ENCODE results near the gene TCF20.

DNA sequence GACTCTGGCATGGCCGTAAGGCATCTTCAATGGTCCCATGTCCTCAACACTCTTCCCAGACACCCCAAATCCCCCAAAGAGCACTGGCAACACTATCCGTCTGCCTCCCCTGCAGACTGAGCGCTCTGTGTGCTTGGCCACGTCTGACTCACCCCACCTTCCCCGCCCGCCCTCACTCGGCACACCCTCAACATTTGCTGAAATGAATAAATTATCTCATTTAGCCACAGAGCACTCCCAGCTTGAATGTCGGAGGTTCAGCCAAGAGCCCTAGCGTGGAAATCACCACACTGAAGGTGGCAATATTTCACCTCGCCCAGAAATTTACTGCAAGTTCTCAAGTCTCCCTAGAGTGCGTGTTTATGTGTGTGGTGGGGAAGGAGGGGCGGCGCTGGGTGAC is 46.6 kb upstream of the TCF20 start:
- TF ChIP-seq, protein P1, sequence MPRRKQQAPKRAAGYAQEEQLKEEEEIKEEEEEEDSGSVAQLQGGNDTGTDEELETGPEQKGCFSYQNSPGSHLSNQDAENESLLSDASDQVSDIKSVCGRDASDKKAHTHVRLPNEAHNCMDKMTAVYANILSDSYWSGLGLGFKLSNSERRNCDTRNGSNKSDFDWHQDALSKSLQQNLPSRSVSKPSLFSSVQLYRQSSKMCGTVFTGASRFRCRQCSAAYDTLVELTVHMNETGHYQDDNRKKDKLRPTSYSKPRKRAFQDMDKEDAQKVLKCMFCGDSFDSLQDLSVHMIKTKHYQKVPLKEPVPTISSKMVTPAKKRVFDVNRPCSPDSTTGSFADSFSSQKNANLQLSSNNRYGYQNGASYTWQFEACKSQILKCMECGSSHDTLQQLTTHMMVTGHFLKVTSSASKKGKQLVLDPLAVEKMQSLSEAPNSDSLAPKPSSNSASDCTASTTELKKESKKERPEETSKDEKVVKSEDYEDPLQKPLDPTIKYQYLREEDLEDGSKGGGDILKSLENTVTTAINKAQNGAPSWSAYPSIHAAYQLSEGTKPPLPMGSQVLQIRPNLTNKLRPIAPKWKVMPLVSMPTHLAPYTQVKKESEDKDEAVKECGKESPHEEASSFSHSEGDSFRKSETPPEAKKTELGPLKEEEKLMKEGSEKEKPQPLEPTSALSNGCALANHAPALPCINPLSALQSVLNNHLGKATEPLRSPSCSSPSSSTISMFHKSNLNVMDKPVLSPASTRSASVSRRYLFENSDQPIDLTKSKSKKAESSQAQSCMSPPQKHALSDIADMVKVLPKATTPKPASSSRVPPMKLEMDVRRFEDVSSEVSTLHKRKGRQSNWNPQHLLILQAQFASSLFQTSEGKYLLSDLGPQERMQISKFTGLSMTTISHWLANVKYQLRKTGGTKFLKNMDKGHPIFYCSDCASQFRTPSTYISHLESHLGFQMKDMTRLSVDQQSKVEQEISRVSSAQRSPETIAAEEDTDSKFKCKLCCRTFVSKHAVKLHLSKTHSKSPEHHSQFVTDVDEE (CRISPR knock-in tag; IDR thresholded peaks at IDR 0.05) = no peak
- TF ChIP-seq GLIS3 (CRISPR knock-in tag; IDR thresholded peaks at IDR 0.05) (no peak), BACH2 (CRISPR knock-in tag; IDR thresholded peaks at IDR 0.05; ENCODE audit: borderline replicate concordance) (no peak), ARNTL (CRISPR knock-in tag; IDR thresholded peaks at IDR 0.05; ENCODE audit: borderline replicate concordance, low read depth) (no peak), RARB (CRISPR knock-in tag; IDR thresholded peaks at IDR 0.05) (no peak), OSR1 (CRISPR knock-in tag; IDR thresholded peaks at IDR 0.05) (no peak), ZFP3 (CRISPR knock-in tag; IDR thresholded peaks at IDR 0.05) (no peak), PPARA (CRISPR knock-in tag; IDR thresholded peaks at IDR 0.05; ENCODE audit: borderline replicate concordance) (no peak), ESRRG (CRISPR knock-in tag; IDR thresholded peaks at IDR 0.05) (no peak), ISL1 (CRISPR knock-in tag; IDR thresholded peaks at IDR 0.05) (no peak), TOX (CRISPR knock-in tag; IDR thresholded peaks at IDR 0.05; ENCODE audit: borderline replicate concordance) (no peak)
- TF ChIP-seq, protein P2, sequence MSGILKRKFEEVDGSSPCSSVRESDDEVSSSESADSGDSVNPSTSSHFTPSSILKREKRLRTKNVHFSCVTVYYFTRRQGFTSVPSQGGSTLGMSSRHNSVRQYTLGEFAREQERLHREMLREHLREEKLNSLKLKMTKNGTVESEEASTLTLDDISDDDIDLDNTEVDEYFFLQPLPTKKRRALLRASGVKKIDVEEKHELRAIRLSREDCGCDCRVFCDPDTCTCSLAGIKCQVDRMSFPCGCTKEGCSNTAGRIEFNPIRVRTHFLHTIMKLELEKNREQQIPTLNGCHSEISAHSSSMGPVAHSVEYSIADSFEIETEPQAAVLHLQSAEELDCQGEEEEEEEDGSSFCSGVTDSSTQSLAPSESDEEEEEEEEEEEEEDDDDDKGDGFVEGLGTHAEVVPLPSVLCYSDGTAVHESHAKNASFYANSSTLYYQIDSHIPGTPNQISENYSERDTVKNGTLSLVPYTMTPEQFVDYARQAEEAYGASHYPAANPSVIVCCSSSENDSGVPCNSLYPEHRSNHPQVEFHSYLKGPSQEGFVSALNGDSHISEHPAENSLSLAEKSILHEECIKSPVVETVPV (CRISPR knock-in tag; IDR thresholded peaks at IDR 0.05) = no peak
- TF ChIP-seq, protein P3, sequence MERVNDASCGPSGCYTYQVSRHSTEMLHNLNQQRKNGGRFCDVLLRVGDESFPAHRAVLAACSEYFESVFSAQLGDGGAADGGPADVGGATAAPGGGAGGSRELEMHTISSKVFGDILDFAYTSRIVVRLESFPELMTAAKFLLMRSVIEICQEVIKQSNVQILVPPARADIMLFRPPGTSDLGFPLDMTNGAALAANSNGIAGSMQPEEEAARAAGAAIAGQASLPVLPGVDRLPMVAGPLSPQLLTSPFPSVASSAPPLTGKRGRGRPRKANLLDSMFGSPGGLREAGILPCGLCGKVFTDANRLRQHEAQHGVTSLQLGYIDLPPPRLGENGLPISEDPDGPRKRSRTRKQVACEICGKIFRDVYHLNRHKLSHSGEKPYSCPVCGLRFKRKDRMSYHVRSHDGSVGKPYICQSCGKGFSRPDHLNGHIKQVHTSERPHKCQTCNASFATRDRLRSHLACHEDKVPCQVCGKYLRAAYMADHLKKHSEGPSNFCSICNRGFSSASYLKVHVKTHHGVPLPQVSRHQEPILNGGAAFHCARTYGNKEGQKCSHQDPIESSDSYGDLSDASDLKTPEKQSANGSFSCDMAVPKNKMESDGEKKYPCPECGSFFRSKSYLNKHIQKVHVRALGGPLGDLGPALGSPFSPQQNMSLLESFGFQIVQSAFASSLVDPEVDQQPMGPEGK (CRISPR knock-in tag; IDR thresholded peaks at IDR 0.05; ENCODE audit: borderline replicate concordance) = no peak
- TF ChIP-seq, protein P4, sequence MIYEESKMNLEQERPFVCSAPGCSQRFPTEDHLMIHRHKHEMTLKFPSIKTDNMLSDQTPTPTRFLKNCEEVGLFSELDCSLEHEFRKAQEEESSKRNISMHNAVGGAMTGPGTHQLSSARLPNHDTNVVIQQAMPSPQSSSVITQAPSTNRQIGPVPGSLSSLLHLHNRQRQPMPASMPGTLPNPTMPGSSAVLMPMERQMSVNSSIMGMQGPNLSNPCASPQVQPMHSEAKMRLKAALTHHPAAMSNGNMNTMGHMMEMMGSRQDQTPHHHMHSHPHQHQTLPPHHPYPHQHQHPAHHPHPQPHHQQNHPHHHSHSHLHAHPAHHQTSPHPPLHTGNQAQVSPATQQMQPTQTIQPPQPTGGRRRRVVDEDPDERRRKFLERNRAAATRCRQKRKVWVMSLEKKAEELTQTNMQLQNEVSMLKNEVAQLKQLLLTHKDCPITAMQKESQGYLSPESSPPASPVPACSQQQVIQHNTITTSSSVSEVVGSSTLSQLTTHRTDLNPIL (CRISPR knock-in tag; IDR thresholded peaks at IDR 0.05; ENCODE audit: low read depth) = no peak
